HG02852 (cell line): ENCODE results near the gene LIF.
"Not testable (repeated sequence)": the region's sequence is repeated elsewhere in the genome, so short reads cannot be mapped to it uniquely, and the experiment has no call there.

Source experiments
- ATAC-seq: cut with Tn5 transposase; IDR thresholded peaks from one replicate; pipeline ENCODE4 v1.9.1; 2021; ENCODE audit warnings: mild to moderate bottlenecking, moderate library complexity; ENCODE audit not compliant: unreplicated experiment

LIF gene

DNA sequence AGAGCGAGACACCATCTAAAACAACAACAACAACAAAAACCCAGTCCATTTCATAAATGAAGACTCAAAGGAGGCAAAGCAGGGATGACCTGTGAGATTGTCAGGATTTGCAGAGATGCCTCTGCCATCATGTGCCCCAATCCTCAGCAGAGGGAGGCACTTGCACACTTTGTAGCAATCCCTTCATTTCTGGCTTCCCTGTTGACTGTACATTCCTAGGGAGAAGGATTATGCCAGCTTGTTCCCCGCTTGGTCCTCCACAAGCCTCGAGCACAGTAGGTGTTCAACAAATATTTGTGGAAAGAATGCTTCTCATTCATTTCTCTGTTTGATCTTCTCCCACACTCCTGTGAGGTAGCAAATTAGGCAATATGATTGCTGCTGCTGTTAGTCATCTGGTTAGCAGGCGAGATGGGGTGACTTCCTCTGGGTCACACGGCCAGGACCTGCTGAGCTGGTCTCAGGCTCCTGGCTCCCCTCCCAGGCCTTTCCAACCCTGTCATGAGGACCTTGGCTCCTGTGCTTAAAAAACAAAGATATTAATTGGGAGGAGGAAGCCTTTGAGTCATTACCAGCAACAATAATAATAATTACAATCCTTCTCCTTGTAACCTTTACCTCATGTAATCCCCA, 34.1 kb downstream of the LIF start:
- ATAC-seq = no peak

DNA sequence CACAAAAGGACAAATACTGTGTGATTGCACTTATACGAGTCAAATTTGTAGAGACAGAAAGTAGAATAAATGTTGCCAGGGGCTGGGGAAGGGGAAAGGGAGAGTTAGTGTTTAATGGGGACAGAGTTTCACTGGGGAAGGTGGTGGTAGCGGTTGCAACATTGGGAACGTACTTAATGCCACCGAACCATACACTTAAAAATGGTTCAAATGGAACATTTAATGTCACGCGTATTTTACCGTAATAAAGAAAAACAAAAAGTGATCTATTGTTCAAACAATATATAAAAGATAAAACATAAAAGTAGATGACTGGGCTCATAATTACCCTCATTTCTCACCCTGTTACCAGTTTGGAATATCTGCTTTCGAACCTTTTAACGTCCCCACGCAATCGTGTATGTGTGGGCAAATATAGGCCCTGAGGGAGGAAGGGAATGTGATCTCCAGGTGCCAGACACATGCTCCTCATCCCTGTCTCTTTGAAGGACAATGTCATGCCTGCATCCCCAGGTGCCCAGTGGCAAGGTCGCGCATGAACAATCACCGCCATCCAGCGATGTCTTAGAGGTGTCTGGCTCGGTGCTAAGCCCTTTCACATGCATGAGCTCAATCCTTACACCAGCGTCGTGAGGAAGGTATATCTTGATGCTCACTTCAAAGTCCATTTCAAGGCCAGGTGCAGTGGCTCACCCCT, 35.3 kb downstream of the LIF start:
- no peak for ATAC-seq

DNA sequence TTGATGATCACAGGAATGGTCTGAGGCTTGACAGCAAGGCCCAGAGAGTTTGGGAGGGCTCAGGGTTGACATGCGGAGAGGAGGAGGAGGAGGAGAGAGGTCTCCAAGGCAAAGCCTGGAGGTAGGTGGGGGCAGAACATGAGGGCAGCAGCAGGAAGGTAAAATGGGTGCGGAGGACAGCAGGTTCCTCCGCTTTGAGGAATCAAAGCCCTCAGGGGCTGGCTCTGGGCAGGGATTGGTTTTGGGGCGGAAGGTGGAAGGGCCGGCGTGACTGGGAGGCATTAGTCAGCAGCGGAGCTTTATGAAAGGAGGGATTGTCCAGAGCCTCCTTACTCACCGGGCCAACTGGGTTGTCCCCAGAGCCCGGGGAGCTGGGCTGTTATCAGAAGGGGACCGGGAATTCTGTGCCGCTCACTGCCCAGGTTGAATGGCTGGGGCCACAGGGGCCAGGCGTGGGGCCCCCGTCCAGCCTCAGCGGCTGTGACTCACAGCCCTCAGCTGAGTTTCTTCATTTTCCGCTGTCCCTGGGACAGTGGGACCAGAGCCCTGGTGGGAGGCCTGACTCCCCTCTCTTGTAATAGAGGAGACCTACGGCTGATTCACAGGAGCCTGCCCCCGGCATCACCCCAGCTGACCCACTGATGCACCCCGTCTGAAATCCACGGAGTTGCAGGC, 36.2 kb downstream of the LIF start:
- no peak for ATAC-seq

DNA sequence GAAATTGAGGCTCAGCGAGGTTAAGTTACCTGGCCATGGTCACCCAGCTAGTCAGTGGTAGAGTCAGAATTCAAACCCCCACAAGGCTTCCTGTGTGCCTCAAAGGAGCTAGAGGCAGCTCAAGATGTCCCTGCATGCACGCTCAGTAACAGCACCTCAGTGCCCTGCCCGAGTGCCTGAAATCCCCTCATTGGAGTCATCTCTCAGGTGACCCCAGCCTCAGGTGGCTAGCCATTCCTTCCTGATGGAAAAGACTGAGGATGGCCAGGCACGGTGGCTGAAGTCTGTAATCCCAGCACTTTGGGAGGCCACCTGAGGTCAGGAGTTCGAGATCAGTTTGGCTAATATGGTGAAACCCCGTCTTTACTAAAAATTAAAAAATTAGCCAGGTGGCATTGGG, 36.9 kb downstream of the LIF start:
- no peak for ATAC-seq

DNA sequence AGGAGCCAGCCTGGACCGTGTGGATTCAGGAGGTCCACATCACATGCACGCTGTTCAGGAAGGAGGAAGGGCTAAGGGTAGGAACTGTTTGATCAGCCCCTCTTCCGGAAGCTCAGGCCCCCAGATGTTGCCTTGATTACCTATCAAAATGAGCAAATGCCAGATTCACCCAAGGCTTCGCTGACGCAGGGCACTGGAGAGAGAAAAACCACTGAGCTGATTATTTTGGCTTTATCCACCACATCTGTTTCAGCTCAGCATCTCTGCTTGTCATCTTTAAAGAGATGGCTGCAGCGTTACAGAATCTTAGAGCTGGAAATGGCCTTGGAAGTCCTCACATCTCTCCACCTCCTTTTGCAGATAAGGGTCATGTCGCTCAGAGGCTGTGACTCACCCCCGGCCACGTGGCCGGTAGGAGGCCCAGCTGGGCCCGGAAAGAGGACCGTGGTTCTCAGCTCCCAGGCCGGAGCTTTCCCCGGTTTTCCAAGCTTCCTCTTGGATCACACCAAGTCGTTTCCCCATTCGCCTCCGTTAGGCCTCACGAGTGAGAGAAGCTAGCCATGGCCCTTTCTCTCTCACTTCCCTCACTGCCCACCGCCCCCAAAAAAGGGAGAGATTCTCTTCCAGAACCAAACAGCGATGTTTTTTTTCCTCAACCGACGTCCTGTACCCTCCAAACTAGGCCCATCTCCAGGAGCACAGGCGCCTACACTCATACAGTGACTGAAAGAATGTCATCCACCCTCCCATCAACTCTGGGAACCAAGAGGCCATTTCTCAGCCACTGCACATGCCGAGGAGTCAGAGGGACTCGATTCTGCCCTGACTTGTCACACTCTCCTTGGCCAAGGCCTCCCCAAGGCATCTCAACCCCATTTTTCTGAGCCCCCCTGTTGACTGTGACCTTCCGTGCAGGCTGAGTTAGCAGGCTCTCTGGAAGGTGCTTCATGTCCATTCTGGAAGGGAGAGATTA, 37.6 kb downstream of the LIF start:
- ATAC-seq = no peak

DNA sequence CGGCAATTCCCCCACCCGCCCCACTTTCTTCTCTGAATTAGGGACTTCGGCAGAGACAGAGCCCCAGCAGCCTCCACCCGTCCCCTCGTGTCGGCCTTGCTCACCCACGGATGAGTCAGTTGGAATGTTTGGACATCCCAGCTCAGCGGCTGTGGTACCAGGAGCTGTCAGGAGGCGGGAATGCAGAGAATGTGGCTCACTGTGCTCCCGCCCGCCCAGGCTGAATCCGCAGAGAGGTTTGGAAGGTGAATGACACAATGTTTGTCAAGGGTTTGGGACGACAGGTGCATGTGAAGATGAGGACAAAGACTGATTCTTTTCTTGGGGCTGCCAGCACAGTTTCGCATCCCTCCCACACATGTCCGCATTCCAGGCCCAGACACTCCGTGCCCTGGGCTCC, 39.6 kb downstream of the LIF start:
- ATAC-seq = no peak

DNA sequence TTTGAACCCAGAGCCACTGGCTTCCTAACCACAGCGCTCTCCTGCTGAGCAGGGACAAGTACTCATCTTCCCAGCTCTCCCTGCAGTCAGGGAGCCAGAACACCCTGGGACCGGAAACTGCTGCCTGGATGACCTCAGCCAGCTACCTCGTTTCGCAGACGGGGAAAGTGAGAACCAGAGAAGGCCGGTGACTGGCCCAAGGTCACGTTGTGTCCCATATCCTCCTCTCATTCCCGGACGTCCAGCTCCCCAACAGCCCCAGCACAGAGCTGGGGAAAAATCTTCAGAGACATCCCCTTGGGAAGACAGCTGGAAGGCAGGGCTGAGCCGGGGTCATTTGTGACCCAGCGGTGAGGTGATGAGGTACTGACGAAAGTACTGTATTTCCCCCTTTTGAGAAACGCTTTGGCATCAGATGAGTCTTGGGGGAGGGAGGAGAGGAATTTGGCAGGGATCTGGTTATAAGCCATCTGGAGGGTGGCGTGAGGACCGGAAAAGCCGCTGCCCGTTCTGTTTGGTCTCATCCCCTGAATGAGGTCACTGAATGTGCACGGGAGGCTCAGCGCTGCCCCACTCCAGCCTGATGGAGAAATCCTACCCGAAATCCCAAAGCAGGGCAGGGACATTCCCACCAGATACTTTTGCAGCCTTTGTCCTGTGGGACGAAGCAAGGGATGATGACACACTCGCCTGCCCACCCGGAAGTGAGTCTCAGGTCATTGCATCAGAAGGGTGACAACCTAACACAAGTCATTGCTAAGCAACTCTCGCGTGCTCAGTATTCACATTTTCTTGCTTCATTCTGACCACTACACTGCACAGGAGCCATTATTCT, 41.1 kb downstream of the LIF start:
- ATAC-seq = no peak

DNA sequence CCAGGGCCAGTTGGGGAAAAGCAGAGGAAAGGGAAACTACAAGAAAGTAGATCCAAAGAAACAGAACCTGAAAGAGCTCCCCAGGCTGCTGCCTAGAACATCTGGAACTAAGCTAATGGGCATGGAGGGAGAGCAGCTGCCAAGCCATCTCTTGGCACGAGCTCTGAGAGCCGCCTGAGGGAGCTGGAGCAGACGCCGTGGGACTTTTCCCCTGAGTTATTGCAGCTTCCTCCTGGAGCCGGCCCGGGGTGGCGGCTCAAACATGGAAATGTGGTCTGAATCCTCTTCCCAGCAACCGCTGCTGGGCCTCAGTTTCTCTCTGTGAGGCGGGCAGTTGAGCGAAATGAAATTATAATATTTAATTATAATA, 41.8 kb downstream of the LIF start:
- no peak for ATAC-seq

DNA sequence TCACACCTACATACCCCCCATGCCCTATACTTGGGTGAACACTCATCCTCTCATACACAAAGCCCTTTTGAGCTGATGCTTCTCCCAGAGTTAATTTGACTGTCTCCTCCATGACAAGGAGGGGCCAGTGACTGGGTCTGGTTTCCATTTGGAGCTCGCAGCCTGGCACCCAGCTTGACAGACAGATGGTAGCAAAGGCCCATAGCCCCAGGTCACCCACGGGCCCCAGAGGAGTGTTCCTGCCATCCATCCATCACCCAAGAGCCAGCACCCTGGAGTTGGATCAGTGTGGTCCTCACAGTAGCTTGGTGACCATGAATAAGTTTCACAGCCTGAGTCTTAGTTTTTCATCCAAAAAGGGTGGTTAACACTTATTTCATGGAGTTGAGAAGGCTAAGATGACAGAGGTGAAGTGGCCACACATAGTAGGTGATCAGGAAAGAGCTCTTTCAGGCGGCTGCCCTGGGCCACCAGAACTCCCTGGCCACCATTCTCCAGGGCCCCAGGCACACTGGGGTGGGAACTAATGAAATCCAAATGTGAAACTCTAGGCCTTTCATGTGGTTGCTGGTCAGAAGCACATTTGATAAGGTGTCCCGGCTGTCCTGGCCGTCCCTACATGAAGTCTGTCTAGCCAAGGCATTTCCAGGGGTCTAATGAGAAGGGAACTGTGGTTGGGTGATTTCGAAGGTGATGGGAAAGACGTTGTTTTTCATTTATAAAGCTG, 42.4 kb downstream of the LIF start:
- no peak for ATAC-seq

DNA sequence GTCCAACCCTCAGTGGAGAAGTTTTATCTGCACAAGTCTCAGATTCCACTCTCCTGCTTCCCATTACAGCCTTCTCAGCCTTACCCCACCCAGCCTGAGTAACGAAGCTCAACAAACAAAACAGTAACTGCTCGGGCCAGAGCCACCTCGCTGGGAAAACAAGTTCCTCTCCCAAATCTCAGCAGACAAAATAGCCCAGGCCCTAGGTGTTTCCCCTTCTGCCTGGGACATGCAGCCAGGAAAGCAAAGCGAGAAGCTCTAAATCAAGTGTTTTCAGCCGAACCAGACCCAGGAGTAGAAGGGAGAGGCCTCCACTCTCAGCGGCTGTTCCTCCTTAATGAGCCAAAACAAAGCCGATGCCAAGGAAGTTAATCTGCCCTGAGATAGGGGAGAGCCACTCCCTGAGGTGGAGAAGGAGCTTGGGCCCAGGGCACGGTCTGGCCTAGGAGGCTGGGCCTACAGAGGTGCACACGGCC, 44.0 kb downstream of the LIF start:
- no peak for ATAC-seq

DNA sequence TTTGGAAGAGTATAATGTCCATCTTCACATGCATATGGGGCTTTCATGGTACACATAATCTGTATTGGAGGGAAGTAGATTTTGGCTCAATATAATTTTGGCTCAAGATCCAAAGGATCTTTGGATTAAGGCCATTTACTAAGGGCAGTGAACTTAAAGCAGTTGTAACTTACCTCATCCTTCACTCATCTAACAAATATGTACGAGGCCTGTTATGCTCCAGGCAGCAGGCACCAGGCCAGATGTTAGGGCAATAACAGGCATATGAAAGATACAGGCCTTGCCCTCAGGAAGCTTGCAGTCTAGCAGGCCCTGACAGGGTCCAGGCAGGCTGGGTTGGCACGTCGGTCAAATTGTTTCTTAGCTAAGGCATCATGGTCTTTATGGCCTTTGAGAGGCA, 44.6 kb downstream of the LIF start:
- ATAC-seq = no peak

DNA sequence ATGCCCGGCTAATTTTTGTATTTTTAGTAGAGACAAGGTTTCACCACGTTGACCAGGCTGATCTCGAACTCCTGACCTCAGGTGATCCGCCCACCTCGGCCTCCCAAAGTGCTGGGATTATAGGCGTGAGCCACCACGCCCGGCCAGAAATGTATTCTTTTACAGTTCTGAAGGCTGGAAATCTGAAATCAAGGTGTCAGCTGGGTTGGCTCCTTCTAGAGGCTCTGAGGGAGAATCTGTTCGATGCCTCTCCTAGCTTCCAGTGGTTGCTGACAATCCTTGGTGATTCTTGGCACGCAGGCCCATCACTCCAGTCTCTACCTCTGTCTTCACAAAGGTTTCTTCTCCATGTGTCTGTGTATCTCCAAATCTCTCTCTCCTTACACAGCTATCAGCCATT, 45.7 kb downstream of the LIF start:
- ATAC-seq = not testable (repeated sequence)

DNA sequence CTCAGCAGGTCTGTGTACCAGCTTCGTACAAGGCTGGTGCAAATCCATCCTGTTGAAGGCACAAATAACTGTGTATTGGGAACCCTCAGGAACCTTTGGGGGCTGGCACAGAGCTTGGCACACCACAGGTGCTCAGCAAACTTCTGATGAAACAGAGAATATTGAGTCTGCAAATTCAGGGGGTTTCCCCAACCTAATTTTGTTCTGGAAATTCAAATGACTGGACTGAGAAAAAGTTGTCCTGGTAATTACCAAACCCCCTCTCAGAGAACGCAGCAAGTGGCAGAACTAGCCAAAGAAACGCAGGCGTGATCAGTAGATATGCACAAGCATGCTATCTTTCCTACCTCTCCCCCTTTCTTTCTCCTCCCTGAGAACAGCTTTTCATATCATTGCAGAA, 47.6 kb downstream of the LIF start:
- ATAC-seq = no peak

DNA sequence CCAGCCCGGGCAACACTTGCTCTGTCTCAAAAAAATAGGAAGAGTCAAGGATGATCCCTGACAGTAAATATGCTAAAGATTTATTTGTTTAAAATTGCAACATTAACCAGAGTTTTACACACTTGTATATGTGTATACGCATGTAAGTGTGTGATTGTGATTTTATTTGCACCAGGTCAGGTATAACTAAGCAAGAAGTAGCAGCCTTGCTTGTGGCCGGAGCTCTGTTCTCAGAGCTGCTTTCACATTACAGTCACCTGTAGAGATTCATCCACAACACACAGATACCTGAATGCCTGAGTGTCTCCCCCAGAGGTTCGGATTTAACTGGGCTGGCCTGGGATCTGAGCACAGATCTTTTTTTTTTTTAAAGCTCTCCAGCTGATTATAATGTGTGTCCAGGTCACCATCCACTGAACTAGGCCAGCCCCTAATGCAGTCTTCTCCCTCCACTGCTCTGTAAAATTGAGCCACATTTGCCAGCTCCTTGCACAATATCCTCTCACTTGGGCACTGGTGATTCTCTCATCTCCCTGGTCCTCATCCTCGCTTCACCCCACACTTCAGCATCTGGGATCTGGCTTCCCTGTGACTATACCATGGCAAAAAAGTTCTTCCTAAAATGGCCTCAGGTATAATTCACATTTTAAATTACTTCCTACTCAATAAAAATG, 48.3 kb downstream of the LIF start:
- no peak for ATAC-seq

DNA sequence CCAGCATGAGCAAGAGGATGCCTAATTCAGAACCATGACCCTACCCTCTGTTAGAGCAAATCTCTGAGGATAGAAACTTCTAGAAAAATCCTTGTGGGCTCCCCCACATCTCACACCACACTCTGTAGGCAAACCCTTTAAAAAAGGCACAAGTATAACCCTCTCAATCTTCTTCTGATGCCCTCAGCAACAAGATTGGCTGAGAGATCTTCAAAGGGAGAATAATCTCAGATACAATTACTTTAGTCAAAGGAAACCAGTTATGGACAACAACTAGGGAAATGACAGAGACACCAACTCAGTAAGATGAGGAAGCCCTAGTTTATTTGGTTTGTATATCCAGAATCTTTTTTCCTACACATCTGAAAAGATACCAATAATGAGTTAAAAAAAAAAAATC, 49.2 kb downstream of the LIF start:
- no peak for ATAC-seq

DNA sequence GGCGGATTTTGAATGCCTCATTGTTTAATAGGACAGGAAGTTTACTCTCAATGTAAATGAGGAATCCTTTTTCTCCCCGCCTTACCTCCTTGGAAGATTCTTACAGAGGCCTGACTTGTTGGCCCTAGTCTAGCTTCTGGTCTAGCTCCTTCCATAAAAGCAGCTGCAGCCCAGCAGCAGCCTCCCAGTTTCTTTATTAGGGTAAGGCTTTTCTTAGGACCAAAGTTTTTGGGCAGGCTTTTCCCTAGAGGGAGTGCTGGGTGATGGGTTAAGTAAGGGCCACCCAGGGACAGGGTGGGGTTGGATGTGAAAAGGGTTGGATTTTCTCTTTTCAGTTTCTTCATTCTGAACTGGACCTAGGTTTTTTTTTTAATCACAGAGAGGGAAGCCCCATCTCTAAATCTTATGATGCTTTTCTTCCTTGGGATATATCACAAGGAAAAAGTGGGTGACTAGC, 49.7 kb downstream of the LIF start:
- ATAC-seq = no peak

DNA sequence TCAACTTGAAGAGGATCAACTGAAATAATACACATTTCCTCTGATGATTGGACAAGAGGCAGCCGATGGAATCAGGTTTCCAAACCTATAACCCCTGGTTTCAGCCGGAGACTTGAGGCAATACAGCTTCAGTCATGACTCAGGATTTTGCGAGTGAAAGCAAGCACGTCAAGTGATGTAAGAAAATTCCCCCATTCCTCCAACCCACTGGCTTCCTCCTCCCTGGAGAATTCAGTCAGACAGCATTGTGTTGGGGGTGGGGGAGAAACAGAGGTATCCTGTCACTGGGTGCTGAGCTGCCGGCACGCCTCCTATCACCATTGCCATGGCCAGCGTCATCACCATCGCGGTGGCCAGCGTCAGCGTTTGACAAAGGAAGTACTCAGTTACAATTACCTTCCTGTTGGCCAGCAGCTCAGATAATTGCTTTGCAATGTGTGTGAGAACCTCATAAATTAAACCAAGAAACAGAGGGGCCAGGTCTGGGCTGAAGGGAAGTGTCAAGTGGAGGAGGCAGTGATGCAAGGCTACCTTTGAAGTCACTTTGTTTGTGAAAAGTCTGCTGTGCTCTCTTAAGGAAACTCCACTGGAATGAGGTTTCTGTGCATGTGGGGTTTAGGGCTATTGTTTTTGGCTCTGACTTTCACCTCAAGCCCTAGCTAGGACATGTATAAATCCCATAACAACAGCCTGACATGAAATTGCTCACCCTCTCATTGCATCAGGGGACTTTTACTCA, 50.2 kb downstream of the LIF start:
- ATAC-seq = no peak
